Keratinocyte (primary cell): ENCODE results near the gene ATF6.

Source experiments
- CTCF ChIP-seq, 3 experiments: IDR thresholded peaks in 1 of 3; conservative IDR thresholded peaks in 1 of 3; optimal IDR thresholded peaks in 1 of 3; 2 replicates in 2 of 3; 3 replicates in 1 of 3; pipeline versions ENCODE3 to v1.5.1; 2011; ENCODE audit warnings: low read length in 3 of 3, mild to moderate bottlenecking in 3 of 3, moderate library complexity in 2 of 3, control low read depth in 1 of 3, inconsistent platforms in 1 of 3; ENCODE audit not compliant: insufficient read depth in 2 of 3; ENCODE audit errors: extremely low read depth in 1 of 3
- EZH2 ChIP-seq: IDR thresholded peaks from one replicate; pipeline ENCODE4 v1.6.1; 2012; ENCODE audit warnings: inconsistent platforms, mild to moderate bottlenecking, low read length, moderate library complexity

DNA sequence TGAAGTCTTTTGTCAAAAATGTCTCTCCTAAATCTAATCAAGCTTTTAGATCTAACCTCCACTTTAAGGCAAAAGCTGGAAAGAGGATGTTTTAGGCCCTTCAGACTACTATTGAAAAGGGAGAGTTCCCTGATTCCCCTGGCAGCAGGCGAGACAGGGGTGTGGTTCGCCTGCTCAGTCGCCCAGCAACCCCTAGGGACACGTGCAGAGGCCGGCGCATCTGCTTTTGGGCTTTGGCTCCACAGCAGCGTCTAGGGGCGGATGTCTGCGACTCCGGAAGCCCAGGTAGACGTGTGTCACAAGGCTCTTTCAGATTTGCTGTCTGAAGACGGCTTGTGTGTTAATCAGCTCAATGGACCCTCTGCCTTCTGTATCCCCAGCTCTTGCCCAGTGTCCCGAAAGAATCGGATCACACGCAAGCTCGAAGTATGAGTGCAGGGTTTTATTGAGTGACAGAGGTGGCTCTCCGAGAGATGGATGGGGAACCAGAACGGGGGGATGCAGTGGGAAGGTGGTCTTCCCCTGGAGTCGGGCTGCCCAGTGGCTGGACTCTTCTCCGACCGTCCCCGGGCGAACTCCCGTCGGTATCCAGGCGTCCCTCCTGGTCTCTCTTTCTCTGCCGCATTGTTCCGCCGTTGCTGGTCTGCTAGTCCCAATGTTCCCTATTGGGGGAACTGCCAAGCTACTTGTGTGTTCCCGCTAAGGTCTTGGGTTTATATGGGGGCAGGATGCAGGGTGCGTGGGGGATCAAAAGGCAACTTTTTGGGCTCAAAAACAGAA lies 212.1 kb downstream of the ATF6 start:
- TF ChIP-seq CTCF (optimal IDR thresholded peaks at IDR 0.05 in 1 of 3, IDR thresholded peaks at IDR 0.05 in 1 of 3, conservative IDR thresholded peaks at IDR 0.05 in 1 of 3; ENCODE audit: extremely low read depth in 1 of 3, insufficient read depth in 2 of 3, low read length in 3 of 3) = no peak
- TF ChIP-seq EZH2 = no peak
